HPDE6-E6E7 (cell line): ENCODE results near the gene SLC38A3.
A peak's percentile ranks its signal among the peaks of the same experiment; 100 is the strongest.
"Not testable (repeated sequence)": the region's sequence is repeated elsewhere in the genome, so short reads cannot be mapped to it uniquely, and the experiment has no call there.

Experiments
- DNase-seq: peaks from one replicate; pipeline ENCODE4 v3.0.0; 2011; ENCODE audit warnings: missing footprints; ENCODE audit errors: extremely low spot score

The SLC38A3 gene

GRCh38 chr3:50231581-50231980 is 26.5 kb downstream of the SLC38A3 start:
- no peak for DNase-seq

GRCh38 chr3:50232303-50232702 is 27.2 kb downstream of the SLC38A3 start:
- no peak for DNase-seq

GRCh38 chr3:50233176-50233575 is 28.1 kb downstream of the SLC38A3 start:
- no peak for DNase-seq

- peak; percentile 80 for DNase-seq
These were observed 30.8 kb downstream of the SLC38A3 start, which contains the start of gene GNAI2 for GRCh38 chr3:50235716-50236483. GNAI2 (plus strand) TSS chr3:50236204; CDS start chr3:50236336, 132 bp downstream.

- DNase-seq = no peak
These were observed 31.5 kb downstream of the SLC38A3 start for GRCh38 chr3:50236484-50237132.

- no peak for DNase-seq
These were observed 32.1 kb downstream of the SLC38A3 start for GRCh38 chr3:50237133-50237651.

GRCh38 chr3:50237754-50238548 is 32.9 kb downstream of the SLC38A3 start:
- DNase-seq = no peak

GRCh38 chr3:50238549-50239026 is 33.5 kb downstream of the SLC38A3 start:
- DNase-seq = no peak

GRCh38 chr3:50239649-50240048 is 34.6 kb downstream of the SLC38A3 start:
- no peak for DNase-seq

- no peak for DNase-seq
These were observed 36.1 kb downstream of the SLC38A3 start for GRCh38 chr3:50241163-50241562.

- no peak for DNase-seq
These were observed 36.8 kb downstream of the SLC38A3 start for GRCh38 chr3:50241713-50242380.

GRCh38 chr3:50242381-50242770 is 37.3 kb downstream of the SLC38A3 start:
- no peak for DNase-seq

- no peak for DNase-seq
These were observed 37.9 kb downstream of the SLC38A3 start for GRCh38 chr3:50242851-50243542.

- DNase-seq = no peak
These were observed 38.4 kb downstream of the SLC38A3 start for GRCh38 chr3:50243543-50243895.

GRCh38 chr3:50244813-50245212 is 39.7 kb downstream of the SLC38A3 start:
- DNase-seq = not testable (repeated sequence)

- DNase-seq = no peak
These were observed 40.2 kb downstream of the SLC38A3 start for GRCh38 chr3:50245251-50245745.

- DNase-seq = no peak
These were observed 40.9 kb downstream of the SLC38A3 start for GRCh38 chr3:50245831-50246516.

GRCh38 chr3:50246517-50246954 is 41.5 kb downstream of the SLC38A3 start:
- no peak for DNase-seq

- DNase-seq = no peak
These were observed 43.3 kb downstream of the SLC38A3 start for GRCh38 chr3:50248387-50248786.

- DNase-seq = no peak
These were observed 44.4 kb downstream of the SLC38A3 start for GRCh38 chr3:50249457-50249856.
